ENCODE data around the gene COG5.

DNA sequence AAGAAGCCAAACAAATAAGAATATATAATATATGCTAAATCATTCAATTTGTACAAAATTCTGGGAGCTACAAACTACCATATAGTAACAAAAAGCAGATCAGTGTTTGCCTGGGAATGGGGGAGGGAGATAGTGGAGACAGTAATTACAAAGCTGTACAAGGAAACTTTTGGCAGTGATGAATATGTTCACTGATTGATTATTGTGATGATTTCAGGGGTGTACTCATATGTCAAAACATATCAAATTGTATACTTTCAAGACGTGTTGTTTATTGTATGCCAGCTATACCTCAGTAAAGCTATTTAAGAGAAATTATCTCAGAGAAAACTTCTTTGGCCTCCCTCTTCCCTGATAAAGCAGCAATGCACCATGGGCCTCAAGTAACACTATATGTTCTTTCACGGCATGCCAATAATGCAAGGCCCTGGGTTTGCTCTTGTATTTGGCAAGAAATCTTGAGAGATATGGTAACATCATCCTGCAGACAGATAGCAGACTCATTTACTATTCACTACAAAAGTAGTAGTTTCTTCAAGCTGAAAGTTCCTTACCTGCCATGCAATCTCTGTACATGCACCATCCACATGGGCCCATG is 261.4 kb downstream of the COG5 start:
- TF ChIP-seq, protein P1, sequence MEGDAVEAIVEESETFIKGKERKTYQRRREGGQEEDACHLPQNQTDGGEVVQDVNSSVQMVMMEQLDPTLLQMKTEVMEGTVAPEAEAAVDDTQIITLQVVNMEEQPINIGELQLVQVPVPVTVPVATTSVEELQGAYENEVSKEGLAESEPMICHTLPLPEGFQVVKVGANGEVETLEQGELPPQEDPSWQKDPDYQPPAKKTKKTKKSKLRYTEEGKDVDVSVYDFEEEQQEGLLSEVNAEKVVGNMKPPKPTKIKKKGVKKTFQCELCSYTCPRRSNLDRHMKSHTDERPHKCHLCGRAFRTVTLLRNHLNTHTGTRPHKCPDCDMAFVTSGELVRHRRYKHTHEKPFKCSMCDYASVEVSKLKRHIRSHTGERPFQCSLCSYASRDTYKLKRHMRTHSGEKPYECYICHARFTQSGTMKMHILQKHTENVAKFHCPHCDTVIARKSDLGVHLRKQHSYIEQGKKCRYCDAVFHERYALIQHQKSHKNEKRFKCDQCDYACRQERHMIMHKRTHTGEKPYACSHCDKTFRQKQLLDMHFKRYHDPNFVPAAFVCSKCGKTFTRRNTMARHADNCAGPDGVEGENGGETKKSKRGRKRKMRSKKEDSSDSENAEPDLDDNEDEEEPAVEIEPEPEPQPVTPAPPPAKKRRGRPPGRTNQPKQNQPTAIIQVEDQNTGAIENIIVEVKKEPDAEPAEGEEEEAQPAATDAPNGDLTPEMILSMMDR (IDR thresholded peaks at IDR 0.05 in 2 of 3, conservative IDR thresholded peaks at IDR 0.05 in 1 of 3; ENCODE audit: control insufficient read depth in 2 of 3, extremely low read depth in 1 of 3, insufficient read depth in 1 of 3, low read depth in 3 of 3, low read length in 3 of 3) = no peak
- TF ChIP-seq BCL11A (IDR thresholded peaks at IDR 0.05; ENCODE audit: low read depth, low read length) (no peak), GATAD2B (conservative IDR thresholded peaks at IDR 0.05; ENCODE audit: low read depth) (no peak), SP1 (IDR thresholded peaks at IDR 0.05; ENCODE audit: low read depth, low read length) (no peak), POLR2A (IDR thresholded peaks at IDR 0.05; ENCODE audit: low read depth, low read length) (no peak), EP300 (IDR thresholded peaks at IDR 0.05; ENCODE audit: borderline replicate concordance in 1 of 2, control insufficient read depth in 1 of 2, low read depth in 2 of 2, low read length in 2 of 2) (no peak), YBX1 (IDR thresholded peaks at IDR 0.05) (no peak), ZNF217 (IDR thresholded peaks at IDR 0.05) (no peak), NR2C1 (IDR thresholded peaks at IDR 0.05) (no peak), CBX3 (IDR thresholded peaks at IDR 0.05; ENCODE audit: borderline replicate concordance, low read depth) (no peak)
